Stimulated activated naive B cell treated with anti-CD40 and anti-IgM and Interleukin-4, amounts not matched to agents 10 μg/mL and 1 μg/mL and 100 μg/mL, for 72 hours (primary cell): ENCODE results near the gene ZNF668.

ENCODE experiments used
- ATAC-seq, 2 donors: fragments of 150-1000 bp; cut with Tn5 transposase; replicated peaks; 2 replicates each; pipeline ENCODE4 v1.10.0; 2021; ENCODE audit warnings: moderate library complexity in 1 of 2
- DNase-seq: peaks from one replicate; pipeline ENCODE4 v3.0.0; 2021
- H3K27ac Mint-ChIP-seq: one replicate; pipeline ENCODE4 v1.8.0; 2022; ENCODE audit warnings: mild to moderate bottlenecking, mixed read lengths
- H3K27me3 Mint-ChIP-seq, 2 donors: one replicate each; pipeline ENCODE4 v1.8.0; 2022; ENCODE audit warnings: mixed read lengths in 2 of 2
- H3K36me3 Mint-ChIP-seq, 2 donors: one replicate each; pipeline ENCODE4 v1.8.0; 2022; ENCODE audit warnings: mixed read lengths in 2 of 2, mild to moderate bottlenecking in 1 of 2
- H3K4me1 Mint-ChIP-seq, 2 donors: one replicate each; pipeline ENCODE4 v1.8.0; 2022; ENCODE audit warnings: mixed read lengths in 2 of 2, mild to moderate bottlenecking in 1 of 2
- H3K4me3 Mint-ChIP-seq, 2 donors: one replicate each; pipeline ENCODE4 v1.8.0; 2022; ENCODE audit warnings: mild to moderate bottlenecking in 2 of 2, mixed read lengths in 2 of 2, moderate library complexity in 1 of 2
- H3K9me3 Mint-ChIP-seq, 2 donors: one replicate each; pipeline ENCODE4 v1.8.0; 2022; ENCODE audit warnings: mixed read lengths in 2 of 2, mild to moderate bottlenecking in 1 of 2

ZNF668 gene

DNA sequence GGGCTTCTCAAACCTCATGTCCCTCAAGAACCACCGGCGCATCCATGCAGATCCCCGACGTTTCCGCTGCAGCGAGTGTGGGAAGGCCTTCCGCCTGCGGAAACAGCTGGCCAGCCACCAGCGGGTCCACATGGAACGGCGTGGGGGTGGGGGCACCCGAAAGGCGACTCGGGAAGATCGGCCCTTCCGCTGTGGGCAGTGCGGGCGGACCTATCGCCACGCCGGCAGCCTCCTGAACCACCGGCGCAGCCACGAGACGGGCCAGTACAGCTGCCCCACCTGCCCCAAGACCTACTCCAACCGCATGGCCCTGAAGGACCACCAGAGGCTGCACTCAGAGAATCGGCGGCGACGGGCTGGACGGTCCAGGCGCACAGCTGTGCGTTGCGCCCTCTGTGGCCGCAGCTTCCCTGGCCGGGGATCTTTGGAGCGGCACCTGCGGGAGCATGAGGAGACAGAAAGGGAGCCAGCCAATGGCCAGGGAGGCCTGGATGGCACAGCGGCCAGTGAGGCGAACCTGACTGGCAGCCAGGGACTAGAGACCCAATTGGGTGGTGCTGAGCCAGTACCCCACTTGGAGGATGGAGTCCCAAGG is 6.1 kb upstream of the ZNF668 start:
- Mint-ChIP-seq H3K36me3 (peaks cover 24 to 49% of the 10 kb centered on the region in 2 donors), H3K4me1 (peaks cover 23 to 37% of the 10 kb centered on the region in 2 donors), H3K4me3 (no peak overlapping the region), H3K27me3 (no peaks in the 10 kb centered on the region), H3K27ac (no peak overlapping the region), H3K9me3 (no peaks in the 10 kb centered on the region)
- no peak for ATAC-seq
- no peak for DNase-seq

DNA sequence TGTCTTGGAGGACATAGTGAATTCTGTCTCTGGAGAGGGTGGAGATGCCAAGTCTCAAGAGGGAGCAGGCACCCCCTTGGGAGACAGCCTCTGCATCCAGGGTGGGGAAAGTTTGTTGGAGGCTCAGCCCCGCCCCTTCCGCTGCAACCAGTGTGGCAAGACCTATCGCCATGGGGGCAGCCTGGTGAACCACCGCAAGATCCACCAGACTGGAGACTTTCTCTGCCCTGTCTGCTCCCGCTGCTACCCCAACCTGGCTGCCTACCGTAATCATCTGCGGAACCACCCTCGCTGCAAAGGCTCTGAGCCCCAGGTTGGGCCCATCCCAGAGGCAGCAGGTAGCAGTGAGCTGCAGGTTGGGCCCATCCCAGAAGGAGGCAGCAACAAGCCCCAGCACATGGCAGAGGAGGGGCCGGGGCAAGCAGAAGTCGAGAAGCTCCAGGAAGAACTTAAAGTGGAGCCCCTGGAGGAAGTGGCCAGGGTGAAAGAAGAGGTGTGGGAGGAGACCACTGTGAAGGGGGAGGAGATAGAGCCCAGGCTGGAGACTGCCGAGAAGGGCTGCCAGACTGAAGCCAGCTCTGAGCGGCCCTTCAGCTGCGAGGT is 5.4 kb upstream of the ZNF668 start:
- H3K4me3 Mint-ChIP-seq = no peak overlapping the region

DNA sequence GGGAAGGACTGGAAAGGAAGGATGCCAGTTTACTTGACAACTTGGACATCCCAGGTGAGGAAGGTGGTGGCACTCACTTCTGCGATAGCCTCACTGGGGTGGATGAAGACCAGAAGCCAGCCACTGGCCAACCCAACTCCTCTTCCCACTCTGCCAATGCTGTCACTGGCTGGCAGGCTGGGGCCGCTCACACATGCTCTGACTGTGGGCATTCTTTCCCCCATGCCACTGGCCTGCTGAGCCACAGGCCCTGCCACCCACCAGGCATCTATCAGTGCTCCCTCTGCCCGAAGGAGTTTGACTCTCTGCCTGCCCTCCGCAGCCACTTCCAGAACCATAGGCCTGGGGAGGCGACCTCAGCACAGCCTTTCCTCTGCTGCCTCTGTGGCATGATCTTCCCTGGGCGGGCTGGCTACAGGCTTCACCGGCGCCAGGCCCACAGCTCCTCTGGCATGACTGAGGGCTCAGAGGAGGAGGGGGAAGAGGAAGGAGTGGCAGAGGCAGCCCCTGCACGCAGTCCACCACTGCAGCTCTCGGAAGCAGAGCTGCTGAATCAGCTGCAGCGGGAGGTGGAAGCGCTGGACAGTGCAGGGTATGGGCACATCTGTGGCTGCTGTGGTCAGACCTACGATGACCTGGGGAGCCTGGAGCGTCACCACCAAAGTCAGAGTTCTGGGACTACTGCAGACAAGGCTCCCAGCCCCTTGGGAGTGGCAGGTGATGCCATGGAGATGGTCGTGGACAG is 4.7 kb upstream of the ZNF668 start:
- H3K36me3 Mint-ChIP-seq = peaks cover 25 to 55% of the 10 kb centered on the region in 2 donors
- no peak for DNase-seq
- peaks cover 30 to 46% of the 10 kb centered on the region in 2 donors for H3K4me1 Mint-ChIP-seq
- no peak overlapping the region for H3K27ac Mint-ChIP-seq
- ATAC-seq = no peak
- H3K4me3 Mint-ChIP-seq = no peak overlapping the region
- no peaks in the 10 kb centered on the region for H3K27me3 Mint-ChIP-seq
- H3K9me3 Mint-ChIP-seq = no peaks in the 10 kb centered on the region

More for the DNA sequence above, 5.4 kb upstream of the ZNF668 start:
- no peak for DNase-seq
- no peak for ATAC-seq
- H3K36me3 Mint-ChIP-seq = peaks cover 27 to 54% of the 10 kb centered on the region in 2 donors
- peaks cover 29 to 44% of the 10 kb centered on the region in 2 donors for H3K4me1 Mint-ChIP-seq
- H3K27ac Mint-ChIP-seq = no peak overlapping the region
- H3K27me3 Mint-ChIP-seq = no peaks in the 10 kb centered on the region
- no peaks in the 10 kb centered on the region for H3K9me3 Mint-ChIP-seq

GRCh38 chr16:31077592-31078396 is 3.8 kb upstream of the ZNF668 start:
- Mint-ChIP-seq H3K9me3 (no peaks in the 10 kb centered on the region), H3K27me3 (no peaks in the 10 kb centered on the region), H3K27ac (peak overlapping the region; percentile 56), H3K36me3 (peaks cover 22 to 55% of the 10 kb centered on the region in 2 donors), H3K4me1 (peaks cover 30 to 45% of the 10 kb centered on the region in 2 donors), H3K4me3 (no peak overlapping the region)
- no peak for ATAC-seq
- no peak for DNase-seq

GRCh38 chr16:31077024-31077423 is 3.0 kb upstream of the ZNF668 start:
- peak overlapping the region; percentile 25 for H3K27ac Mint-ChIP-seq
- no peaks in the 10 kb centered on the region for H3K27me3 Mint-ChIP-seq
- H3K9me3 Mint-ChIP-seq = no peaks in the 10 kb centered on the region
- H3K36me3 Mint-ChIP-seq = peaks cover 19 to 51% of the 10 kb centered on the region in 2 donors
- DNase-seq = no peak
- peaks cover 32 to 45% of the 10 kb centered on the region in 2 donors for H3K4me1 Mint-ChIP-seq
- H3K4me3 Mint-ChIP-seq = no peak overlapping the region
- no peak for ATAC-seq

DNA sequence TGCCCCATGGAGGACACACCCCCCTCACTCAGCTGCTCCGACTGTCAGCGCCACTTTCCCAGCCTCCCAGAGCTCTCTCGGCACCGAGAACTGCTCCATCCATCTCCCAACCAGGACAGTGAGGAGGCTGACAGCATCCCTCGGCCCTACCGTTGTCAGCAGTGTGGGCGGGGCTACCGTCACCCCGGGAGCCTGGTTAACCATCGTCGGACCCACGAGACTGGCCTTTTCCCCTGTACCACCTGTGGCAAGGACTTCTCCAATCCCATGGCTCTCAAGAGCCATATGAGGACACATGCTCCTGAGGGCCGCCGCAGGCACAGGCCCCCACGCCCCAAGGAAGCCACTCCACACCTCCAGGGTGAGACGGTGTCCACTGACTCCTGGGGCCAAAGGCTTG is 2.3 kb upstream of the ZNF668 start:
- peaks cover 18 to 51% of the 10 kb centered on the region in 2 donors for H3K36me3 Mint-ChIP-seq
- H3K27me3 Mint-ChIP-seq = no peaks in the 10 kb centered on the region
- peaks cover 36 to 44% of the 10 kb centered on the region in 2 donors for H3K4me1 Mint-ChIP-seq
- ATAC-seq (no peak), DNase-seq (no peak)
- H3K4me3 Mint-ChIP-seq = no peak overlapping the region
- H3K27ac Mint-ChIP-seq = peak overlapping the region; percentile 25
- H3K9me3 Mint-ChIP-seq = no peaks in the 10 kb centered on the region

- peaks cover 14 to 39% of the 10 kb centered on the region in 2 donors for H3K36me3 Mint-ChIP-seq
These were observed 759 bp upstream of the ZNF668 start for GRCh38 chr16:31074814-31075183.

GRCh38 chr16:31073142-31073969 is 684 bp downstream of the ZNF668 start:
- peaks cover 30 to 46% of the 10 kb centered on the region in 2 donors for H3K4me1 Mint-ChIP-seq
- peaks cover 14 to 29% of the 10 kb centered on the region in 2 donors for H3K36me3 Mint-ChIP-seq

More at GRCh38 chr16:31074814-31075183, 759 bp upstream of the ZNF668 start:
- Mint-ChIP-seq H3K27ac (peak overlapping the region; percentile 97), H3K4me1 (peaks cover 31 to 34% of the 10 kb centered on the region in 2 donors), H3K4me3 (peak overlapping the region; percentile 91 to 95), H3K27me3 (no peaks in the 10 kb centered on the region), H3K9me3 (no peaks in the 10 kb centered on the region)
- ATAC-seq (no peak), DNase-seq (no peak)

GRCh38 chr16:31072540-31073141 is 1.4 kb downstream of the ZNF668 start:
- no peak for DNase-seq
- peaks cover 10 to 26% of the 10 kb centered on the region in 2 donors for H3K36me3 Mint-ChIP-seq
- H3K4me3 Mint-ChIP-seq = peak overlapping the region; percentile 91 to 98
- ATAC-seq = peak in 1 of 2 donors; percentile 0
- no peaks in the 10 kb centered on the region for H3K27me3 Mint-ChIP-seq
- peak overlapping the region; percentile 98 for H3K27ac Mint-ChIP-seq
- H3K9me3 Mint-ChIP-seq = no peaks in the 10 kb centered on the region
- H3K4me1 Mint-ChIP-seq = peaks cover 28 to 51% of the 10 kb centered on the region in 2 donors

More at GRCh38 chr16:31073142-31073969, 684 bp downstream of the ZNF668 start:
- H3K4me3 Mint-ChIP-seq = peak overlapping the region; percentile 91 to 98
- no peaks in the 10 kb centered on the region for H3K9me3 Mint-ChIP-seq
- no peaks in the 10 kb centered on the region for H3K27me3 Mint-ChIP-seq
- H3K27ac Mint-ChIP-seq = peak overlapping the region; percentile 98
- ATAC-seq (peak; percentile 71 to 74), DNase-seq (peak; percentile 82)

GRCh38 chr16:31071861-31072260 is 2.2 kb downstream of the ZNF668 start:
- no peak for DNase-seq
- Mint-ChIP-seq H3K27me3 (no peaks in the 10 kb centered on the region), H3K27ac (peak overlapping the region; percentile 98), H3K4me1 (peaks cover 27 to 52% of the 10 kb centered on the region in 2 donors), H3K9me3 (no peaks in the 10 kb centered on the region), H3K36me3 (peaks cover 9 to 22% of the 10 kb centered on the region in 2 donors), H3K4me3 (peak overlapping the region; percentile 91 to 98)
- no peak for ATAC-seq

- Mint-ChIP-seq H3K36me3 (peaks cover 29 to 39% of the 10 kb centered on the region in 2 donors), H3K9me3 (no peaks in the 10 kb centered on the region), H3K4me1 (peaks cover 28 to 57% of the 10 kb centered on the region in 2 donors), H3K4me3 (no peak overlapping the region), H3K27me3 (no peaks in the 10 kb centered on the region), H3K27ac (no peak overlapping the region)
- no peak for ATAC-seq
- DNase-seq = no peak
These were observed 6.7 kb downstream of the ZNF668 start for GRCh38 chr16:31067342-31067741.

DNA sequence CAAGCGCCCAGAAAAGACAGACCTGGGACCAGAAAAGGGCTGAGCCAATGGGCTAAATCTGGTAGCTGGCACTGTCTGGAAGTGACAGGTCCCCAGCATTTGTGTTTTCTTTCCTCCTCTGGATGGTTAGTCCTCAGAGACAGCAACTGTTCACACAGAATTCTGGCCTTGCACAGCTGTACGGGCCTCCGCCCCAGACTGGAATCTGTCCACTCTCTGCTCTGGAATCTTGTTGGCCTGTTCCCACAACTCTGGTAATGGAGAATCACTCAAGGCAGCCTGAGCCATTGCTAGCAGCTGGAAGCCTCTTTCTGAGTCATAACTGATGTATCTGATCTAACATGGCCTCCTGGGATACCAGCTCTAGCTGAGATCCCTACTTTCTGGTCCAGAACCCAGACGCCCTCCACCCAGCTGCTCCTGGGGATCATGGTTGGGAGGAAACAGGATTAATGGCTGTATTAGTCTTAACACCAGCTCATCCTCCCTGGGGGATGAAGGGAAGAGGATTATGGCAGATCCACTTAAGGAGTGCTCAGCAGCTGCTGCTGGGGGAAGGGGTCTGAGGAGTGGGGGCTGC is 9.1 kb downstream of the ZNF668 start:
- DNase-seq (no peak), ATAC-seq (no peak)
- H3K27ac Mint-ChIP-seq = peak overlapping the region; percentile 79
- H3K36me3 Mint-ChIP-seq = peaks cover 41 to 58% of the 10 kb centered on the region in 2 donors
- no peaks in the 10 kb centered on the region for H3K27me3 Mint-ChIP-seq
- no peaks in the 10 kb centered on the region for H3K9me3 Mint-ChIP-seq
- no peak overlapping the region for H3K4me3 Mint-ChIP-seq
- peaks cover 23 to 48% of the 10 kb centered on the region in 2 donors for H3K4me1 Mint-ChIP-seq
